Activated CD8-positive, alpha-beta memory T cell treated with anti-CD3 and anti-CD28 coated beads for 36 hours (primary cell): Measurements from ENCODE around the gene MAP3K9. TPM values are rescaled to one million over a fixed set of nuclear protein-coding genes. Genes with fewer than 3 reads are reported as not detected.

ENCODE experiments used
- CTCF ChIA-PET: fragments of 350-600 bp; sonication (Branson Sonifier 250); formaldehyde crosslinking; loops from one replicate; lab custom pipeline; 2021; ENCODE audit warnings: antibody characterized with exemption; lab: Charles Lee
- POLR2A ChIA-PET: fragments of 350-600 bp; sonication (Branson Sonifier 250); formaldehyde crosslinking; loops from one replicate; lab custom pipeline; 2021; ENCODE audit warnings: antibody characterized with exemption; lab: Charles Lee
- total RNA-seq, 2 experiments: library from RNA; stranded (reverse); gene quantifications; one replicate each; pipeline ENCODE4 v1.2.3, GENCODE V29; 2021

The MAP3K9 gene
- total RNA-seq, 2 experiments from 2014 or later, result 5.5 to 5.7 TPM

DNA sequence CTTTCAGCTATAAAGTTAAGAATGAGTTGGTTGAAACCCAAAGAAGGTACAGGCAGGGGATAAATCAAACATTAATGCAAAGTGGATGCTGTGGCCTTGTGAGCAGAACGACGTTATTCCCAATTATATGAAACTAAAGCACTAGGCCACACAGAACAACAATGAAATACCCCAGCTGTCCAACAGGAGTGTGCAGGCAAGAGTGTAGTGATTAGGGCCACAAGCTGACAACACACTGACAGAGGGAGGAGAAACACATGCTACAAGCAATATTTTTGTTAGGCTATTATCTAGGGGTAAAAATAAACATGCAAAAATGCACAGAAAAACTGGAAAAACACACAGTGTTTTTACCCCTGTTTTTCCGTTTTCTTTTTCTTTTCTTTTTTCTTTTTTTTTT, 15.0 kb downstream of the MAP3K9 start:
- POLR2A ChIA-PET, result no interaction called here
- CTCF ChIA-PET, result no interaction called here

DNA sequence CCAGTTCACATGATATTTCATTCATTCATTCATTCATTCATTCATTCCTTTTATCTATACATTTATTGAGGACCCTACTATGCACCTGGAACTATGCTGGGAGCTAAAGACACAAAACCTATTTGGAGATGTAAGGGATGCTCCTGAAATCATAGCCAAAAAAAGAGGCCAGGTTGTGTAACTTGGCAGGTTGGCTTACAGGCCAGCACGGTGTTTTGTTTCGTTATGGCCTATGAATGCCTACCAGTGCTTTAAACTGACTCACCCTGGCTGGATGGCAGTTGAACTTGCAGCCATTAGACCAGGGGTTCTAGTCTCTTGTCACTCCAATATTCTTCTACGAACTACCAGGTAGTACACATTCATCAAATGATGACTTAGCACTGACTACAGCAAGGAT, 15.7 kb downstream of the MAP3K9 start:
- POLR2A ChIA-PET, result no interaction called here
- CTCF ChIA-PET, result no interaction called here

DNA sequence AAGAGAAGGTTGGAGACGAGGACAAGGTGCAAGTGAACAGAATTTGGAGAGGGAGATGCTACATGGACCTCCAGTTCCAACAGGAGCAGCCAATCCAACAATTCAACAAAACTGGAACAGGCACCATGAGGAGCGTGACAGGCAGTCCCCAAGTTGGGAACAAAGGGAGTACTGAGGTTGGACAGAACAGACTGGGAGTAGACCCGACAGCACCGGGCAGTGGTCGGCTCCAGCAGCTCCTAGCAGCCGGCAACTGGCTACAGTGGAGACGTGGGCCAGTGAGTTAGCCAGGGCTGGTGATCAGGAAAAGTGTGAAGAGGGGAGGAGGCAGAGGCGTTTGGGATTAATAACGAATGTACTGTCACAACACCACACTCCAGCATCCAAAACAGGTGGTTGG, 16.4 kb downstream of the MAP3K9 start:
- CTCF ChIA-PET, result no interaction called here
- POLR2A ChIA-PET, result no interaction called here

DNA sequence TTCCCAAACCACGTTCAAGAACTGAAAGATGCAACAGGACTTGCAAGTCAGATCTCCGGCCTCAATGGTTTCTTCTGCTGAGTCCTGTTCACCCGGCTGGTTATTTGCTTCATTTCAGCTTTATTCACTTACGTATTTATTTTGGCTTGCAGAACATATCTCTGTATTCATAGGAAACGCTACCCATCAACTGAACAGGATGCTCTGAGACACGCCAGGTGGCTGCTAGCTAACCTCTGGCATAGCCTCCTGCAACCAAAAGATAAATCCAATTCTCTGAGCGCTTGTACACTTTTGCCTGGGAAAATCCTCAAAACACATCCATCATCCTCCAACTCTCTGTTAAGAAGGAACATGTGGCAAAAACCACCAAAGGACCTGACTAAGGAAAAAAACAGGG, 17.3 kb downstream of the MAP3K9 start:
- ChIA-PET POLR2A (no interaction called here), CTCF (no interaction called here)

DNA sequence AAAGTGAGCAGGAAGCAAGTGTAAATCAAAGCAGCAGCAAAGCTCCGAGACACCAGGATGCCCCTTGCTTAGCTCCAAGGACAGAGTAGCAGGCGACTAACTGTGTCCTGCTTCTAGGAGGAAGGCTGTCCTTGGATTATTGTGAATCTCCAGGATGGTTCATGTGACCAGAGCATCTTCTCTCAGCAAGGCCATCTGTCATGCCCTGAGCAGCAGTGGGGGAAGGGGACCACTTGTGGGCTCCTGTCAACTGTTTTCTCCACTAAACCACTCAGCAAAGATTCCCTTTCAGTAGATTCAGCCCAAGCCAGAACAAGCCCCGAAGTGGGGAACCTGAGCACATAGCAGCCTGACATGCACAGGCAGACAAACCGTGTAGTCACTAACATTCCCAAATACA, 19.4 kb downstream of the MAP3K9 start:
- POLR2A ChIA-PET, result no interaction called here

DNA sequence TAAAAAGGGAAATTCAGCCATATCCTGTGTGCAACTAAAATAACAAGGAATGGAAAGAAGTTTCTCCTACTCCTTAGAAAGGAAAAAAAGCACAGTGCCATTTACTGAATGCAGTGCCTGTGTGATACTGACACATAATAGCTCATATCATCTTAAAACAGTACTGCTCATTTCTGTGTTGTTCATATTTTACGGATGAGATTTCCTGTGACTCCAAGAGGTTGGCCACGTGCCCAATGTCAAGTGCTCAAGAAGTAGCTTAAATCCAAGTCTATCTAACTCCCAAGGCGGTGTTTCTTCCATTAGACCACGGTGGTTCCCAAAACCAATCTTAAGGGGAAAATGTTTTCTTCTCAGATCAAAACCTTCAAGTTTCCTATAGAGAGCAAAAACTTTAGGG, 20.0 kb downstream of the MAP3K9 start:
- ChIA-PET CTCF (no interaction called here), POLR2A (no interaction called here)

More for the DNA sequence above, 19.4 kb downstream of the MAP3K9 start:
- CTCF ChIA-PET, result no interaction called here

DNA sequence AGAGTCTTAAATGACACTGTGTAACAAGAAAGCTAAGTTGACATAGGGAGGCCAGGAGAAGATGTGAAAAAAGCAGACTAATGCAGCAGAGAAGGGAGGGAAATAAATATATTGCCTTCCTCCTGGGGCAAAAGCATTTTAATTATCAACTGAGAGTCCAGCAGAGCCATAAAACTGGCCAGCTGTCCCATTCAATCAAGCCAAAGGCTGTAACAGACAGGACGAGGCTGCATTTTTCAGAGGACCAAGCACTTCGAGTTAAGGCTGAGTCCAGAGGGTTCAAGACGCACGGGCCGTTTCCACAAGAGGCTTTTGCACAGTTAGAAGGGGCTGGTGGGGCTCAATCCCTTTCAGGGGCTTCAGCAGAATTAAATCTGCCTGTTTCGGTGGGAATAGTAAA, 20.4 kb downstream of the MAP3K9 start:
- POLR2A ChIA-PET, result no interaction called here
- CTCF ChIA-PET, result no interaction called here

DNA sequence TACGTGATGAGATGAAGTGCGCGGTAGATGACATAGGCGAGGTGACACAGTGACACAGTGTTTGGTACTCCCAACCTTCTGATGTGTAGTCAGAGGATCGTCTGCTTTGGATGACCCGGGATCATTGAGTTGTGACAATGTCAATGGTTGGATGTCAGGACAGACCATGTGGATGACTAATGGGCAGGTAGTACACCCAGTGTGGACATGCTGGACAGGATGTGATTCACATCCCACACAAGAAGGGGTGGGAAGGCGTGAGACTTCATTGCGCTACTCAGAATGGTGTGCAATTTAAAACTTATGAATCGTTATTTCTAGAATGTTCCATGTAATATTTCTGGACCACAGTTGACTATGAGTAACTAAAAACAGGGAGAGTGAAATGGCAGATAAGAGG, 23.8 kb downstream of the MAP3K9 start:
- ChIA-PET CTCF (no interaction called here), POLR2A (no interaction called here)

DNA sequence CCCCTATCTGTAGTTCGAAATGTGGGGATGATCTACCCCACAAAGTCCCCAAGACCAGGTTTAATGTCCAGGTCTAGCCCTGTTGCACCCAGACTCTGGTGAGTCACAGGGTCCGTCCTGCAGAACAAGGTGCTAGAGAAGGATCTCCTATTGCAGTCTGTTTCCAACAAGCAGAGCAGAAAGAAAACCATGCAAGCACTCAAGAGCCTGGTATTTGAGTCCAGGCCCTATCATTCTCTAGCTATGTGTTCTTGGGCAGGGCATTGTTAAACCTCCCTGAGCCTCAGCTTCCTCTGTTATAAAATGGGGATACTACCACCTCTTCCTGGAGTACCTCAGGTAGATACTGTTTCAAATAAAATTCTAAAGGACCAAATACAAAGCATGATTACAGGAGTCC, 24.4 kb downstream of the MAP3K9 start:
- CTCF ChIA-PET, result interaction anchor here (2.0 kb wide), 1 partner anchor 33 kb away, joined by 8 read pairs; no protein-coding TSS in a partner anchor
- POLR2A ChIA-PET, result no interaction called here

DNA sequence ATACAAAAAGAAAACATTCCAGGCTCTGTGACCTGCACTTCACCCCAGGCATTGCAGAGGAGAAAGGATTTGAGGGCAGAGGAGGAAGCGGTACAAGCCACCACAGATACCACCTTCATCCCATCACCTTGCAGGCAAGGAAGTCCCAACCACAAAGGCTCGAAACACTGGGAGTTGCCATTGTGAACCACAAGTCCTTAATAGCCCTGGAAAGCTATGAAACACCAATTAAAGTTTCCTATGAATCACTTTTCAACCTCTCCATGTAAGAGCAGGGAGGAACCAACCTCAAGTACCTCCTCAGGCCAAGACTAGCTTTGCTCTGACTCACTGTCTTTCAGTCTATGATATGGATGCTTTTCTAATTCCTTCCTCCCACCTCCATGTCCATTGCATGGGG, 27.0 kb downstream of the MAP3K9 start:
- POLR2A ChIA-PET, result no interaction called here
- CTCF ChIA-PET, result no interaction called here

DNA sequence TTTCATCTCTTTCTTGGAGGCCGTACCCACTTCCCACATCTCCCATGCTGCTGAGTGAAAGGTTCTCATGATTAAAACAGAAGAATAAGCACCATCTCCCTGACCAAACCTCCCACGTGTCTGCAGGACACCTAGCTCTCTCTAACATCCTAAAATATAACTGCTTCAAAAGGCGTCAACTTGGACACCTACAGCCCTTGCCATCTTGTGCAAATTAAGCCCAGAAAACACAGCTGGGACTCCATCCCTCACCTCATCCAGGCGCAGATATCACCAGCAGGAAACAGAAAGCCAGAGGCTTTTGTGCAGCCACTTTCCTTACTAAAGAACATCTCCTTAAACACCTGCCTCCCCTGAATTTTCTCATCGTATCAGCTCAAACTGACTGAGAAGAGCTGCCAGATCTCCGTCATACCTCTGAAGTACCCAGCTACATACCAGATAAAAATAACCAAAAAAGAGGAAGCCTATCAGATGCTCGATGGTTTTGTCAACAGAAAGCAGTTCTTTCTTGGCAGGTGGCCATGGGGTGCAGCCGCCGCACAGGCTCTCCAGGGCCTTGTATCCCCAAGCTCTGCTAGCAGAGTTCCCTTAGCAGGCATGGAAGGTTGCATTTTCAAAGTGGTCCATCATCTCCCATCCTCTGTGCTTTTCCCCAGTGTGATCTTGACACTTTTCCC, 28.8 kb downstream of the MAP3K9 start:
- ChIA-PET CTCF (interaction anchor here (1.0 kb wide), 1 partner anchor 37 kb away, joined by 3 read pairs; no protein-coding TSS in a partner anchor), POLR2A (no interaction called here)

DNA sequence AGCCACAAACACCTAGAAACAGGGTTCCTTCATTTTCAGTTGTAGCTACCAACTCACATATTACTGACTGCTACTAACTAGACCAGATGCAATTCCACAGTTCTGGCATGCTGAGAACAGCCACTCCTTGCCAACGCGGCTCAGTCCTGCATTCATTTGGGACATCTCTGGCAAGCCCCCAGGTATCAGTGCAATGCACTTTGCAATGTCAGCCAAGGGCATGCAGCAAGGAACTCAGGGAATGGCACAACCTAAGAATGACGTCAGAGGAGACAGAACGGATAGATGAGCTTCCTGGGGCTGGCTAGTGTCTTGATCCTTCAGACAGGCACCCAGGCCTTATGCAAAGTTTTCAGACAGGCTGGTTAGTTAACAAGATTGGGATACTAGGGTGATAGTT, 29.6 kb downstream of the MAP3K9 start:
- ChIA-PET CTCF (no interaction called here), POLR2A (no interaction called here)

DNA sequence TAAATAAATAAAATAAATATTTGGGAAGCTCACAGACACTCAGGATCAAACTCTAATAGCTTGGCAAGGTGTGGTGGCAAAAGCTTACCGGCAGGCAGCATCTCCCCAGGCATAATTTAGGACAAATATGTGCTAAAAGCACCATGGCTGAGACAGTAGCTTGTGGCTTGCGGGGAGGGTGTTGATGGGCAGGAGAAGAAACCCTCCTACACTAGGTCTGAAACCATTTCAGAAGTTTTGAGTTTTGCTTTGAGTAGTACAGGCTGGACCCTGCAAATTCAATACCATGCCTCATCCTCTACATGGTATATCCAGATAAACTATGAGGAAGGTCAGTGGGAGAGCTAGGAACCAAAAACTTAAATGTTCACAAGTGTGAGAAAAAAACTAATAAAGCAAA, 33.1 kb downstream of the MAP3K9 start:
- ChIA-PET CTCF (interaction anchor here (0.6 kb wide), 1 partner anchor 123 kb away, joined by 3 read pairs; no protein-coding TSS in a partner anchor), POLR2A (no interaction called here)

DNA sequence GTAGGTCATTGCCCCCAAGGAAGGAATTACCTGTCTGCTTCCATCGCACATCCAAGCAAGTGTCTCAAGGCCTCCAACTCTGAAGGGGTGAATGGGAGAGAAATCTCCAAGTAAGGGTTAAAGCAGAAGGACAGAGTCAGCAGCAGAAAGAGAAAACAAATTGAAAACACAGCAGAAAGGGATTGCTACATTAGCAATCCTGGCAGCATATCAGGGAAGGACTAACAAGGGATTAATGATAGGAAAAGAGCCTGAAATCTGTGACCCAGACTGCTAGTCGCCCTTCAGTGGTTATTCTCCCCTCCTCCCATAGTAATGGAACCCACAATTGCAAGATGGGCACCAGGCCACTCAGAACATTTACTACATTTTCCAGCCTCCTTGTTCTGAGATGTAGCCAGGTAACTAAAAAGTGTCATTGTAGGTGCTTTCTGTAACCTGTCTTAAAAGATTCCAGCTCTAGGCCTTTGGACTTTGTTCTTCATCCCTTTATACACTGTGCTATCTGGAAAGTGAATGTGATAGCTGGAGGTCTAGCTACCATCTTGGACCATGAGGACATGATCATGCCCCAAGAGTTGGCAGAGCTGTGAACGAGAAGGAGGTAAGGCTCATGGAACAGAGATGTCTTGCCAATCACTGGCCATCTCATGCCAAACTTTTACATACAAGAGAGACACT, 36.0 kb downstream of the MAP3K9 start:
- ChIA-PET CTCF (no interaction called here), POLR2A (no interaction called here)

DNA sequence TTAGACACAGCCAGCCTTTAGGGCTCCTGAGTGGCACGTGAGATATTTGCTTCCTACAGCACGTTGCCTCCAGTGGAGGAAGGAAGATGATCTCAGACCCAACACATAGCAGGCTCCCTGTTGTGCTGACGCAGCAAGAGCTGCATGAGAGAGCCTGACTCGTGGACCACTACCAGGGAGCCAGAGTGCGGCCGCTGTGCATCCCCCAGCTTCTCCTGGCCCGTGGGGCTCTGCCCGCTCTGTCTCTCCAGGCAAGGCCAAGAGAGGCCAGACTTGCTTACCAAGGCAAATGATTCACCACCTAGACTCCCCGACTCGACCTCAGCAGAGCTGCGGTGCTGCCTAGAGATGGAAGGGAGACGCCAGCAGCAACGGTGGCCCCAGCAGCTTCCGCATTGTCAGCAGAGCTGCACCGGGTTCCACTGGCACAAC, 37.5 kb downstream of the MAP3K9 start:
- POLR2A ChIA-PET, result no interaction called here

DNA sequence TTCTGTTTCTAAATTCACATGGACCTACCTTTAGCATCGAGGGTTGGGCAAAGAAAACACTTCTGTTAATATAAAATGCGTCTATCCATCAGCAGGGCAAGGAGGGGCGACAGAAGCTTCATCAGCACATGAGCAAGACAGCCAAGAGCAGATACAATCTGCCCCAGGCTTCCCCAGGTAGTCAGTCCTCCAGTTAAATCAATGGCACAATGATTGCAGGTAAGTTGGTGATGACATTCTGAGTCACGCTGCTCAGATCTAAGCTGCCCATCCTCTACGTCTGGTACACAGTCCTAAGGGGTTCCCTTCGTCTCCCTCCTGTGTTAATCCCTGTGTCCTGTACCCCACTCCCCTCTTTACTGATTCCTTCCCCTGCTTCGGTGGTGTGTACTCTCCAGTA, 38.8 kb downstream of the MAP3K9 start:
- POLR2A ChIA-PET, result no interaction called here
- CTCF ChIA-PET, result no interaction called here

More for the DNA sequence above, 37.5 kb downstream of the MAP3K9 start:
- CTCF ChIA-PET, result no interaction called here

DNA sequence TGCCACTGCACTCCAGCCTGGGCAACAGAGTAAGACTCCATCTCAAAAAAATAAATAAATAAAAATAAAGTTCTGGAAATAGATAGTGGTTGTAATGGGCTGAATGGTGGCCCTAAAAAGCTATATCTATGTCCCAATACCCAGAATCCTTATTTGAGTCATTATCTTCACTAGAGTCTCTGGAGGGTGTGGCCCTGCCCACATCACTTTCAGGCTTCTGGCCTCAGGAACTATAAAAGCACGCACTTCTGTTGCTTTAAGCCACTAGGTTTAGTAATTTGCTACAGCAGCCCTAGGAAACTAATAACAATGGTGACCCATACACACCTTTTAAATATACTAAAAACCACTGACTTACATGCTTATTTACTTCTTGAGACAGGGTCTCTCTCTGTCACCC, 49.9 kb downstream of the MAP3K9 start:
- ChIA-PET CTCF (no interaction called here), POLR2A (no interaction called here)

DNA sequence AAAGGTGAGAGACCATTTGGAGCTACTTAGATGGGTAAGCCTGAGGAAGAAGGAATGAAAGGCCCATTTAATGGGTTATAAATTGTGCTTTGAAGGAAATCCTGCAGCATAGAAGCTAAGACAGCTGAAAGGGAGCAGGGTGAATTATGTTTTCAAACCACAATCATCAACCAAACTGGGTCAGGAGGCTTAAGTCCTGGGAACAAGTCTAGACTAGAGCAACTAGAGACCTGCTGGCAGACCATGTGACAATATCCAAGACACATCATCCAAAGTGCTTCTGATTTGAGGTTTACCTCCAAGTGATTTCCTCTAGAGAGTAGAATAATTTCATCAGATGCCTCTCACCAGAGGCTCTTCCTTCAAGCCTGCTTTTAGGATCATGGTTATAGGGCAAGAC, 53.7 kb downstream of the MAP3K9 start:
- CTCF ChIA-PET, result no interaction called here
- POLR2A ChIA-PET, result no interaction called here

DNA sequence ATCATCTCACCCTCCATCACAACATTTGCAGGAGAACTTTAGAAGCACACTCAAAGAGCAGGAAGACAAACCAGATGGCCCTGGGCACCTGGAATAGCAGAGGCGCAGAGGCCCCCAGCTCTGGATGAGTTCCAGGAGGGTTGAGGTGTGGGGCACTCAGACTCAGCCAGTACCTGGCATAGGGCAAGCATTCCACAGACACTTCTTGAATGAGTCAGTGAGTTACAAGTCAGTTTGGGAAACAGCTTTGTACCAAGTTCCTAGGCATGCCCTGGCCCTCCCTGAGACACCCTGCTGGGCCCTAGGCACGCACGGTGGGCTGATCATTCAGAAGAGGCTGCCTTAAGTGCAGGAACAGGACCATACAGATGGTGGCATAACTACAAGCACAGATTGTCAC, 54.3 kb downstream of the MAP3K9 start:
- ChIA-PET POLR2A (no interaction called here), CTCF (no interaction called here)

DNA sequence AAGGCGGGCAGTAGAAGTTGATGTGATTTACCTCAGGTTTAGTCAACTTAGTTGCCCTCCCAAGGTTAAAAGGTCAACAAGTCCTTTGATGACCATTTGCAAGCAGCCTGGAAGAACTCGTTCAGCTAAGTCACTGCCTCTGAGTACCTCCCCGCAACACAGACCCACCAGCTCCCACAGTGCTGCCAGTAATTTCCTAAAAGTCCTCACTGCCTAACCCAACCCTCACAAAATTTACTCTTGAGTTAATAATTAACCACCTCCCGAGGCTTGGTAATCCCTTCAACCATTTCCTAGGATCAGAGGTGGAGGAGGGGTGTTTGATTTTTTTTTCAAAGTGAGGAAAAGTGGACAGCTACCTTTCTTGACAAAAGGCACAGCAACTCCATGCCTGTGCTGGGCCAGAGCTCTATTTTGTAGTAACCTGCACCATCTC, 55.8 kb downstream of the MAP3K9 start:
- ChIA-PET POLR2A (no interaction called here), CTCF (no interaction called here)

DNA sequence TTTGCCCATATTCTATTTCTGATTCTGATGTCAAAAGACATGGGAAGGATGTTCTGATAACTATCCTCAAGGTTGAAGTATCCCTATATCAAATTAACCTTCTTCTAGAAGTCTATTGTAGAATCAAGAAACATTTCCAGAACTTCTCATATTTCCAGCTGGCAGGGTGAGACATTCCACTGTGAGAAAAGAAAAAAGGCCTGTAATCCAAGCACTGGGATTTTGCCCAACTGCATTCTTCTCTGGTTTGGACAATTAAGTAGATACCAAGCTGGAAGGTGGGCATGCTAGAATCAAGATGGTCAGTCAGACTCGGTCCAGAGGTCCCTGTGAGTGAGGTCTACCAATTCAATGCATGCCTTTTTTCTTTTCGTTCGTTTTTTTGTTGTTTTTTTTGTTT, 60.9 kb downstream of the MAP3K9 start:
- CTCF ChIA-PET, result no interaction called here
- POLR2A ChIA-PET, result no interaction called here
